C4-2B (cell line): ENCODE measurements around the gene LLPH.

Experiments
- ZFX ChIP-seq: fragments of 450-650 bp; IDR thresholded peaks from 2 replicates; pipeline ENCODE4 v1.6.1; 2017
- TF ChIP-seq, protein P1 (sequence below): fragments of 450-650 bp; conservative IDR thresholded peaks from 2 replicates; pipeline ENCODE4 v1.5.1; 2017; ENCODE audit warnings: mild to moderate bottlenecking

DNA sequence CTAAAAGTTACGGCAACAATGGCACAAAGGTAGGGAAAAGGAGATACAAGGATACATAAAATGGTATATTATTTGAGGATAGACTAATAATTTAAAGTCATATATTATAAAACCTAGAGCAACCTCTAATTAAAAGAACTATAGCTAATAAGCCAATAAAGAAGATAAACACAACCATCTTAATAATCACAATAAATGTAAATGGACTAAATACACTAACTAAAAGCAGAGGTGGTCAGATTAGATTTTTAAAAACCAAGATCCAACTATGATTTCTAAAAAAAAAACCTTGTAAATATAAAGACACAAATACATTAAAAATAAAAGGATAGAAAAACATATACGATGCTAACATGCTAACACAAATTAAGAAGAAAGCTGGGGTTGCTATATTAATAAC lies 10.7 kb upstream of the LLPH start:
- TF ChIP-seq, protein P1, sequence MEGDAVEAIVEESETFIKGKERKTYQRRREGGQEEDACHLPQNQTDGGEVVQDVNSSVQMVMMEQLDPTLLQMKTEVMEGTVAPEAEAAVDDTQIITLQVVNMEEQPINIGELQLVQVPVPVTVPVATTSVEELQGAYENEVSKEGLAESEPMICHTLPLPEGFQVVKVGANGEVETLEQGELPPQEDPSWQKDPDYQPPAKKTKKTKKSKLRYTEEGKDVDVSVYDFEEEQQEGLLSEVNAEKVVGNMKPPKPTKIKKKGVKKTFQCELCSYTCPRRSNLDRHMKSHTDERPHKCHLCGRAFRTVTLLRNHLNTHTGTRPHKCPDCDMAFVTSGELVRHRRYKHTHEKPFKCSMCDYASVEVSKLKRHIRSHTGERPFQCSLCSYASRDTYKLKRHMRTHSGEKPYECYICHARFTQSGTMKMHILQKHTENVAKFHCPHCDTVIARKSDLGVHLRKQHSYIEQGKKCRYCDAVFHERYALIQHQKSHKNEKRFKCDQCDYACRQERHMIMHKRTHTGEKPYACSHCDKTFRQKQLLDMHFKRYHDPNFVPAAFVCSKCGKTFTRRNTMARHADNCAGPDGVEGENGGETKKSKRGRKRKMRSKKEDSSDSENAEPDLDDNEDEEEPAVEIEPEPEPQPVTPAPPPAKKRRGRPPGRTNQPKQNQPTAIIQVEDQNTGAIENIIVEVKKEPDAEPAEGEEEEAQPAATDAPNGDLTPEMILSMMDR, result no peak
- TF ChIP-seq ZFX, result no peak
